NCI-H2196 treated with DMSO at 0.1 percent for 48 hours (cell line): Measurements from ENCODE around the gene SYT2.
"Not testable (repeated sequence)": the region's sequence is repeated elsewhere in the genome, so short reads cannot be mapped to it uniquely, and the experiment has no call there.

ENCODE experiments used
- DNase-seq: peaks from one replicate; lab custom pipeline; 2025; ENCODE audit not compliant: unreplicated experiment; lab: John Stamatoyannopoulos, UW

SYT2 gene

GRCh38 chr1:202710070-202711045 is at the start of gene SYT2:
Gene SYT2 (minus strand): TSS chr1:202710454. CDS start chr1:202605772, 104,682 bp downstream.
- no peak for DNase-seq

DNA sequence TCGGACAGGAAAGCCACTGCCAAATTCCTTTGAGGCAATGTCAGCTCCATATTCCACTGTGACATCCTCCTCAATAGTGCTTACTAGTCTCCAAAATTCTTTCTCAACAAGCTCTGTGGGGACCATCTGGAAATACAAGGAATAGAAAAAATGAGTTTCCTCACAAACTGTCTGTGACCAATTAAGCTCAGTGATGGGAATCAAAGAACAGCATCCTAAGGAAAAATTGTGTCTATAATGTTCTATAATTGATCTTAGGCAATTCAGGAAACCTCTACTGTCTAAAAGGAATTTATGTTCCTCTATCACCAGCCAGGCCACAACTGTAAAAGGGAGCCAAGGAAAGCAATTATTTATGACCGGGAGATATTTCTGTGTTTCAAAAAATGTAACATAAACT is 46.1 kb upstream of the SYT2 start:
- no peak for DNase-seq

DNA sequence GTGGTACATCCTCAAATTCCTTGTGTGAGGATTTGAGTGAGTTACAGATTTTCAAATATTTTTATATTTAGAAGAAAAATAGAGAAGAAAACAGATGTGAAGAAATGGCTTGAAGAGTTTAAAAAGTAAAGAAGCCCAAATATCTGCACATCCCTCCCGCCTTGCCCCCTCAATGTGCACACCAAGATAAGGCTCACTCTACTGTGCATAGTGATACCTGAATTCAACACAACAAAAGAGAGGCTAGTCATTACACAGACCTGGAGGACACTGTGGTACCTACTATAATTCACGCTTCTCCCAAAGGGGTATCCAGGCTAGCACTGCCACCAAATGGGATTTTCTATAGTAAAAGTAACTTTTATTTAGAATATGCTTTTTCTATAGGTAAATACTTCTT is 44.0 kb upstream of the SYT2 start:
- no peak for DNase-seq

DNA sequence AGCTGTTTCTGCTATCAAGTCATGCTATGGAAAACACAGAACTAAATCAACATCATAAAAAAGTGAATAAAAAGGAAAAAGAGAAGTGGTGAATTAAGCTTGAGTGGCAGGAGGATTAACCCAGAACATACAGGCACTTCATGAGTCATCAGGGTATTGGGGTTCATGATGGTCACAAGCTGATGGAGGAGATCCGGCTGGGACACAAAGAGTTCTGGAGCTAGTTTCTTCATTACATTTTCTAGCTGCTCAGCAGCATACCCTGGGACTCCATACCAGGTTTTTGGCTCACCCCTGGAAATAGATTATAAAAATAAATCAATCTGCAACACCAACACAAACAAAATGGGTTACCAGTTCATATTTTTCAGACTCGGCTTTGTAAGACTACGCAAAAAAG is 42.5 kb upstream of the SYT2 start:
- no peak for DNase-seq

- no peak for DNase-seq
Observed at GRCh38 chr1:202750761-202751160, 40.5 kb upstream of the SYT2 start.

DNA sequence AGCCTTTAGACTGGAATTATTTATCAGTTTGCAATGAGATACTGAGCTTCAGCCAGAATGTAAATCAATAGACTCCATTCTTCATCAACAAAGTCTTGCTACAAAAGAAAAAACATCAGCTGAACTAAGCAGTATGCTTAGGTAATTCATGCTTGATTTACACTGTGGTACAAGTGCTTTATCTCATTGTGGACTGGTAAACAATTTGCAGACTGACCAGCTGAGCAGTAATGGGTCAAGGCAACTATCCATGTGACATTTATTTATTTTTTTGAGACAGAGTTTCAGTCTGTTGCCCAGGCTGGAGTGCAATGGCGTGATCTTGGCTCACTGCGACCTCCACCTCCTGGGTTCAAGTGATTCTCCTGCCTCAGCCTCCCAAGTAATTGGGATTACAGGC is 39.8 kb upstream of the SYT2 start:
- DNase-seq: no peak

- DNase-seq: no peak
Observed at GRCh38 chr1:202745323-202745888, 35.2 kb upstream of the SYT2 start.

DNA sequence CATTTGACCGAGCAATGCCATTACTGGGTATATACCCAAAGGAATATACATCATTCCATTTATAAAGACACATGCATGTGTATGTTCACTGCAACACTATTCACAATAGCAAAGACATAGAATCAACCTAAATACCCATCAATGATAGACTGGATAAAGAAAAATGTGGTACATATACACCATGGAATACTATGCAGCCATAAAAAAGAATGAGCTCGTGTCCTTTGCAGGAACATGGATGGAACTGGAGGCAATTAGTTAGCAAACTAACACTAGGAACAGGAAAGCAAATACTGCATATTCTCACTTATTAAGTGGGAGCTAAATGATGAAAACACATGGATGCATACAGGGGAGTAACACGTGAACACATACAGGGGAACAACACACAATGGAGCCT is 34.5 kb upstream of the SYT2 start:
- DNase-seq: not testable (repeated sequence)

DNA sequence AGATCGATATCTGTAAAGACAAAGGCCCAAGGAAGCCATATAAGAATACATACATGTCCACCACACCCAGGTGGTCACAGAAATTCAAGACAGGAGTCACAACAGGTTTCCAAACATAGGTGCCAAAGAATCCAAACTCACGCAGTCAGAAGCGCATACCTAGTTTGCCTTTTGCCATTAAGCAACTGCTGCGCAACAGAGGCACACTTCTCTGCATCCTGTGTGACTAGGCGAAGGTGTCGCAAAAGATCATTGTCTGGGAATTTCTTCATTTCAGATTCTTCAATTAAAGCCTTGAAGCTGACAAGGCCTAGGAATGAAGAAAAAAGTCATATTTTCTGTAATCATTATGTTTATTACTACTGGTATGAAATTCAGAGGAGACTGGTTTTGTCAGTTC is 32.2 kb upstream of the SYT2 start:
- no peak for DNase-seq

DNA sequence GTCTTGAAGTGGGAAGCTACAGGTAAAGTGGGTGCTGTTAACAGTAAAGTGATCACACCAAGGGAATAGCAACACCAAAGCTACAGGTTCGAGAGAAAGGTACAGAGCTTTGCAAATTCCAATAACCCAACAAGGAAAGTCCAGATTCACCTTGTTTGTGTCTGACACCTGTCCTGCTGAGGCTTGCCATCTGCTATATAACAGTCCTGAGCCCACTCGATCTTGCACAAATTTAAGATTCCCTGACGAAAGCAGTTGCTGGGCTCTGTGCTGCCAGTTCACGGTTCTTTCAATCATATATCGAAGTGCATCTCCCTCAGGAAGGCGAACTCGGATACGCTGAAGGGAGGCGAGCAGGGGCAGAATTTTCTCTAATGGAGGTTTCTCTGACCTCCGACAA is 23.0 kb upstream of the SYT2 start:
- DNase-seq: no peak

DNA sequence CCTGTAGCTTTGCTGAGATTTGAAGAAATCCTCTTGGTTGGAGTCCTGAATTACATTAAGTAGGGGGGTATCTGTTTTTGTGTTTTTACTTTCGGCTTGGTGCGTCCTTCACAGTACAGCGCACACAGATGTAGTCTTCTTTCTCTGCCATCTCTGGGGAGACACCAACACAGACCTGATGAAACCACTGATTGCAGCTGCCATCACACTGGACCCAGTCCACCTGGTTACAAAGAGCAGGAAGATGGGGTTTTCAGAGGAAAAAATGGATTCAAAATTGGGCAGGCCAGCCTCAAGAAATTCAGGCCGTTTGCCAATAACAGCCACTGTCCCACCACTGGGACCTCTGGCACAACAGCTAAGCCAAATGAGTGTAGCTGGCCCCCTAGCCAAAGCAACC is 18.7 kb upstream of the SYT2 start:
- no peak for DNase-seq

DNA sequence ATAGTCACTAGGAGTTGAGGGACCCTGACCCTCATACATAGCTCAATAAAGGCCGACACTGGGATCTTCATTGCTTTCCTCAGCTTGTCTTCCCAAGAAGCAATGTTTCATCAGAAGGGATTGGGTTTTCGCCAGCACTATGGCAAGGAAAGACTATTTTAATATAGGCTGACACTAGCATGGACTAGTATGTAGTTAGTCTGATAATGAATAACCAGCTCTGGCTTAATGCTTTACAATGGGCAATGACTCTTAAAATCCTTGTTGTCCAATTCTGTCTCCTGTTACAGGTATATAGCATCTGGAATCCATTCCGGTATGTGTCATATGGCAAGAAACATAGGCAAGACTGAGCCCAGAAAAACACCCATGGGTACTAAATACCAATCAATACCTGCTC is 15.3 kb upstream of the SYT2 start:
- no peak for DNase-seq

- no peak for DNase-seq
Observed at GRCh38 chr1:202723708-202724107, 13.5 kb upstream of the SYT2 start.

GRCh38 chr1:202723046-202723445 is 12.8 kb upstream of the SYT2 start:
- not testable (repeated sequence) for DNase-seq

DNA sequence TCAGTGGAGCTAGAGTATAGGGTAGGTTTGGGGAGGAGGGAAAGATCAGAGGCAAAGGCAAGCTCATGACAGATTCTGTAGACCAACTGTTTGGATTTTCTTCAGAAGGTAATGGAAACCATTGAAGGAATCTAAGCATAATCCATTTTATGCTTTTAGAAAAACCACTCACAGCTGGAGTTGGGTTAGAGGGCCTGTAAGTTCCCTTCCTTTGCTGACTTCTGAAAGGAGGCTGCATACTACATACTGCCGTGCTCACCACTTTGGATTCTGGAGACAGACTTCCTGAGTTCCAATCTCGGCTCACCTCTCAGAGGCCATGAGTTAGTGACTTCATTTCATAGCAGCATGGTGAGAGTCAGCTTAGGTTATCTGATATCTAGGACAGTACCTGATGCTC is 6.4 kb upstream of the SYT2 start:
- DNase-seq: no peak

DNA sequence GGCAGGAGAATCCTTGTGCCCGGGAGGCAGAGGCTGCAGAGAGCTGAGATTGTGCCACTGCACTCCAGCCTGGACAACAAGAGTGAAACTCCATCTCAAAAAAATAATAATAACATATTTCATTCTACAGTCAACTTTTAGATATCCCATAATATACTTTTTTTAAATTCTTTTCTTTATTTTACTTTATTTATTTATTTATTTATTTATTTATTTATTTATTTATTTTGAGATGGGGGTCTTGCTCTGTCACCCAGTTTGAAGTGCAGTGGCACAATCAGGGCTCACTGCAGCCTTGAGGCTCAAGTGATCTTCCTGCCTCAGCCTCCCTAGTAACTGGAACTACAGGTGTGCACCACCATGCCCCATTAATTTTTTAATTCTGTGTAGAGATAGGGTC is 3.9 kb upstream of the SYT2 start:
- not testable (repeated sequence) for DNase-seq

GRCh38 chr1:202713110-202713509 is 2.9 kb upstream of the SYT2 start:
- DNase-seq: no peak

DNA sequence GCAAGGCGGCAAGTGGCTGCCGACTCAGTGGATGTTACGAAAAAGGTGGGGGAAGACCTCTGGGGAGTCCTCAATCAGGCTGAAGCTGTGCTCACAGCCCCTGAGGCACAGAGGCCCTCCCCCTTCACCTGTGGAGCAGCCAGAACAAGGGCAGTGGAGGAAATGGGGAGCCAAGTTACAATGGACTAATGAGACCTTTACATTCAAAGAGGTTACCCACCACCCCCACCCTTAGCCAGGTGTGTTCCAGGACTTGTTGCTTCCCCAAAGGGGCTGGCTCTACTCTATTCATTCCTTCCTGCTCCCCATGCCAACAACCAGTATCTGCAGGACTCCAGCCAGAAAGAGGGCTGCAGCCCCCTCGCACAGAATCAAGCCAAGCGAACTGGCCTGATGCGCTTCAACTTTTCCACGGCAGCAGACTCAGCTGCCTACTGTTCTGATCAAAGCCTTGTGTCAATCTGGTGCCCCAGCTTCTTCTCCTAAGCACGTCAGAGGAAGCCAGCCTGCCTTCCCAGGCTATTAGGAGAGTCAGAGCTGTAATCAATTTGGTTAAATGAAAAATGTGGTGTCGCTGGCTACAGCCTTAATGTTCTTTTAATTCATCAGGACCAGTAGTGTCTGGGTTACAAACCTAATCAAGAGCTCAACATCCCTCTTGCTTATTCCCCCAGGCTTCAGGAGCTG is 1.8 kb upstream of the SYT2 start:
- DNase-seq: no peak

GRCh38 chr1:202709276-202710041 is 795 bp downstream of the SYT2 start:
- DNase-seq: no peak

DNA sequence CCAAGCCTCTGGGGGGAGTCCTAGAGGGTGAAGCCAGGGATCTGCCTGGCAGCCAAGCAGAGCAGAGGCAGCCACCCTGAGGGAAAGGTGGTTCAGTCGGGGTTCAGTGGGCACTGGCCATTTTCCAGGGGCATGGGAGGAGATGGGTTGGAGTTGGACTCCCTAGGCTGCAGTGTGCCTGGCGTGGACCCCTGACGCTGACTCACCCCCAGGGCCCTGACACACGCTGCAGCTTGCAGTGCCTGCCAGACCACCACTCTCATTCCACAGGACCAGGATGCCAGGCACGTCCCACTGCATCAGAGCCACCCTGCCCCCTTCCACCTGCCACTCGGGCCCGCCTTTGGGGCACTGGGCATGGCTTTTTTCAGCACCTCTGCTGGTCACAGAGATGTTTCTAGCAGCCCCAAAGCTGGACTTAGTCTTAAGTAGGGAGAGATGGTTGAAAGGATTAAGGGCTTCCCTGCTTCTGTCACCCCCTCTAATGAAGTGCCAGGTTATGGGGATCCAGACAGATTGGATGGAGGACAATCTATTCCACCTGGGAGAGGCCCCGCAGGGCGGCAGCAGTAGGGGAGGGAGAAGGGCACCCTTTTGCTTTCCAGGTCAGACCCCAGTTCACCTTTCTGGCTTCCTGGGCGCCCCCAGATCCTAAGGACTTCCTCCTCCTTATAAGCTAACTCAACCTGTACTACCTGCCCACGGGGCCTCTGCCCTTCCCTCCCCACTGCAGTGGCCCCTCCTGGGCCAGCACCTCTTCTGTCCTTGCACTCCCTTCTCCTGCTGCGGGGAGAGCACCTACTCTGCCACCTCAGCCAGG is 1.6 kb downstream of the SYT2 start:
- DNase-seq: no peak
